SK-N-SH treated with all-trans-retinoic acid at 6 μM for 48 hours (cell line): ENCODE data around the gene TDRD12.

Experiments used
- ATAC-seq: fragments of 200-7000 bp; cut with Tn5 transposase; 3 replicates; pipeline ENCODE4 v1.9.1; 2020; ENCODE audit warnings: mild to moderate bottlenecking, moderate library complexity
- ARNTL ChIP-seq: fragments of 450-650 bp; formaldehyde crosslinking; IDR thresholded peaks from 2 replicates; pipeline ENCODE4 v1.5.0; 2020; ENCODE audit warnings: low read depth, mild to moderate bottlenecking, moderate library complexity, borderline replicate concordance
- ESRRG ChIP-seq: fragments of 250-450 bp; sonication (Bioruptor Pico); IDR thresholded peaks from 2 replicates; pipeline ENCODE4 v1.6.1; 2021; ENCODE audit warnings: mild to moderate bottlenecking
- GLIS3 ChIP-seq: fragments of 250-450 bp; sonication (Bioruptor Pico); IDR thresholded peaks from 2 replicates; pipeline ENCODE4 v1.5.0; 2020; ENCODE audit warnings: mild to moderate bottlenecking, moderate library complexity
- ISL1 ChIP-seq: fragments of 250-450 bp; sonication (Bioruptor Pico); IDR thresholded peaks from 2 replicates; pipeline ENCODE4 v2.1.2; 2022; ENCODE audit warnings: mild to moderate bottlenecking, moderate library complexity
- OSR1 ChIP-seq: fragments of 250-450 bp; sonication (Bioruptor Pico); IDR thresholded peaks from 2 replicates; pipeline ENCODE4 v1.8.0; 2022; ENCODE audit warnings: moderate library complexity, mild to moderate bottlenecking, inconsistent platforms
- PPARA ChIP-seq: fragments of 250-450 bp; sonication (Bioruptor Pico); IDR thresholded peaks from 2 replicates; pipeline ENCODE4 v1.5.0; 2020; ENCODE audit warnings: mild to moderate bottlenecking, borderline replicate concordance
- RARB ChIP-seq: fragments of 250-450 bp; sonication (Bioruptor Pico); IDR thresholded peaks from 2 replicates; pipeline ENCODE4 v1.8.0; 2021; ENCODE audit warnings: mild to moderate bottlenecking, moderate library complexity
- SNAI2 ChIP-seq: fragments of 250-450 bp; sonication (Bioruptor Pico); IDR thresholded peaks from 2 replicates; pipeline ENCODE4 v1.5.0; 2020; ENCODE audit warnings: mild to moderate bottlenecking, moderate library complexity
- TOX ChIP-seq: fragments of 250-450 bp; sonication (Bioruptor Pico); IDR thresholded peaks from 2 replicates; pipeline ENCODE4 v1.8.0; 2021; ENCODE audit warnings: mild to moderate bottlenecking, moderate library complexity, borderline replicate concordance
- ZC3H10 ChIP-seq: fragments of 250-450 bp; sonication (Bioruptor Pico); IDR thresholded peaks from 2 replicates; pipeline ENCODE4 v1.5.1; 2021; ENCODE audit warnings: mild to moderate bottlenecking, moderate library complexity
- ZFP30 ChIP-seq: fragments of 450-650 bp; formaldehyde crosslinking; IDR thresholded peaks from 2 replicates; pipeline ENCODE4 v1.5.0; 2022; ENCODE audit warnings: mild to moderate bottlenecking, moderate library complexity
- ZNF565 ChIP-seq: fragments of 450-650 bp; formaldehyde crosslinking; conservative IDR thresholded peaks from 2 replicates; pipeline ENCODE4 v1.5.0; 2020; ENCODE audit warnings: low read depth, mild to moderate bottlenecking, moderate library complexity
- ZNF70 ChIP-seq: fragments of 450-650 bp; formaldehyde crosslinking; IDR thresholded peaks from 2 replicates; pipeline ENCODE4 v1.5.0; 2020; ENCODE audit warnings: mild to moderate bottlenecking, moderate library complexity
- ZNF8 ChIP-seq: fragments of 450-650 bp; formaldehyde crosslinking; IDR thresholded peaks from 2 replicates; pipeline ENCODE4 v1.5.0; 2020; ENCODE audit warnings: mild to moderate bottlenecking, moderate library complexity
- TF ChIP-seq, protein P1 (sequence below): fragments of 250-450 bp; sonication (Bioruptor Pico); IDR thresholded peaks from 2 replicates; pipeline ENCODE4 v1.5.0; 2020; ENCODE audit warnings: mild to moderate bottlenecking, moderate library complexity
- TF ChIP-seq, protein P2 (sequence below): fragments of 250-450 bp; sonication (Bioruptor Pico); IDR thresholded peaks from 2 replicates; pipeline ENCODE4 v1.5.1; 2021; ENCODE audit warnings: mild to moderate bottlenecking, moderate library complexity
- TF ChIP-seq, protein P3 (sequence below): fragments of 250-450 bp; sonication (Bioruptor Pico); IDR thresholded peaks from 2 replicates; pipeline ENCODE4 v1.8.0; 2021; ENCODE audit warnings: low read depth, mild to moderate bottlenecking, moderate library complexity, borderline replicate concordance
- TF ChIP-seq, protein P4 (sequence below): fragments of 250-450 bp; sonication (Bioruptor Pico); IDR thresholded peaks from 2 replicates; pipeline ENCODE4 v1.5.1; 2020; ENCODE audit warnings: low read depth, mild to moderate bottlenecking, moderate library complexity
- TF ChIP-seq, protein P5 (sequence below): fragments of 250-450 bp; sonication (Bioruptor Pico); IDR thresholded peaks from 2 replicates; pipeline ENCODE4 v1.8.0; 2020; ENCODE audit warnings: mild to moderate bottlenecking, moderate library complexity, borderline replicate concordance

The TDRD12 gene

DNA sequence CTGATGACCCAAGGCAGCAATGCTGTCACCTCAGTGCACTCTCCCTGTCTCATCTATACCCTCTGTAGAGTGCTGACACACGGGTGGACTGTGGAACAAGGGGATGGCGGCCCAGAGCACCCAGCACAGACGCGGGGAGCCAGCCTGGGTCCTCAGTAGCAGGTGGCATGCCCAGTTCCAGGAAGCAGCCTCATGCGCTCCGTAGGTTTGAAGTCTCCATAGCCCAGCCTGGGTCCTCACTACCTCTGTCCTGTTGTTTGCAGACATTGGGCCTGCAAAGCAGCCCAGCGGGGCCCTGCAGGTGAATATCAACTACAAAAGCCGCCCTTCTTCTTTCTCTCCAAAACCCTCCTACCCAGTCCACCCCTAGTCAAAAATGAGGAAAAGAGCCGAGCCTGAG lies 155.0 kb downstream of the TDRD12 start:
- ATAC-seq = no peak
- TF ChIP-seq, protein P1, sequence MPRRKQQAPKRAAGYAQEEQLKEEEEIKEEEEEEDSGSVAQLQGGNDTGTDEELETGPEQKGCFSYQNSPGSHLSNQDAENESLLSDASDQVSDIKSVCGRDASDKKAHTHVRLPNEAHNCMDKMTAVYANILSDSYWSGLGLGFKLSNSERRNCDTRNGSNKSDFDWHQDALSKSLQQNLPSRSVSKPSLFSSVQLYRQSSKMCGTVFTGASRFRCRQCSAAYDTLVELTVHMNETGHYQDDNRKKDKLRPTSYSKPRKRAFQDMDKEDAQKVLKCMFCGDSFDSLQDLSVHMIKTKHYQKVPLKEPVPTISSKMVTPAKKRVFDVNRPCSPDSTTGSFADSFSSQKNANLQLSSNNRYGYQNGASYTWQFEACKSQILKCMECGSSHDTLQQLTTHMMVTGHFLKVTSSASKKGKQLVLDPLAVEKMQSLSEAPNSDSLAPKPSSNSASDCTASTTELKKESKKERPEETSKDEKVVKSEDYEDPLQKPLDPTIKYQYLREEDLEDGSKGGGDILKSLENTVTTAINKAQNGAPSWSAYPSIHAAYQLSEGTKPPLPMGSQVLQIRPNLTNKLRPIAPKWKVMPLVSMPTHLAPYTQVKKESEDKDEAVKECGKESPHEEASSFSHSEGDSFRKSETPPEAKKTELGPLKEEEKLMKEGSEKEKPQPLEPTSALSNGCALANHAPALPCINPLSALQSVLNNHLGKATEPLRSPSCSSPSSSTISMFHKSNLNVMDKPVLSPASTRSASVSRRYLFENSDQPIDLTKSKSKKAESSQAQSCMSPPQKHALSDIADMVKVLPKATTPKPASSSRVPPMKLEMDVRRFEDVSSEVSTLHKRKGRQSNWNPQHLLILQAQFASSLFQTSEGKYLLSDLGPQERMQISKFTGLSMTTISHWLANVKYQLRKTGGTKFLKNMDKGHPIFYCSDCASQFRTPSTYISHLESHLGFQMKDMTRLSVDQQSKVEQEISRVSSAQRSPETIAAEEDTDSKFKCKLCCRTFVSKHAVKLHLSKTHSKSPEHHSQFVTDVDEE = no peak
- TF ChIP-seq, protein P2, sequence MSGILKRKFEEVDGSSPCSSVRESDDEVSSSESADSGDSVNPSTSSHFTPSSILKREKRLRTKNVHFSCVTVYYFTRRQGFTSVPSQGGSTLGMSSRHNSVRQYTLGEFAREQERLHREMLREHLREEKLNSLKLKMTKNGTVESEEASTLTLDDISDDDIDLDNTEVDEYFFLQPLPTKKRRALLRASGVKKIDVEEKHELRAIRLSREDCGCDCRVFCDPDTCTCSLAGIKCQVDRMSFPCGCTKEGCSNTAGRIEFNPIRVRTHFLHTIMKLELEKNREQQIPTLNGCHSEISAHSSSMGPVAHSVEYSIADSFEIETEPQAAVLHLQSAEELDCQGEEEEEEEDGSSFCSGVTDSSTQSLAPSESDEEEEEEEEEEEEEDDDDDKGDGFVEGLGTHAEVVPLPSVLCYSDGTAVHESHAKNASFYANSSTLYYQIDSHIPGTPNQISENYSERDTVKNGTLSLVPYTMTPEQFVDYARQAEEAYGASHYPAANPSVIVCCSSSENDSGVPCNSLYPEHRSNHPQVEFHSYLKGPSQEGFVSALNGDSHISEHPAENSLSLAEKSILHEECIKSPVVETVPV (CRISPR knock-in tag) = no peak
- TF ChIP-seq ZNF70 (CRISPR knock-in tag) (no peak), ZFP30 (no peak), OSR1 (CRISPR knock-in tag) (no peak)
- TF ChIP-seq, protein P3, sequence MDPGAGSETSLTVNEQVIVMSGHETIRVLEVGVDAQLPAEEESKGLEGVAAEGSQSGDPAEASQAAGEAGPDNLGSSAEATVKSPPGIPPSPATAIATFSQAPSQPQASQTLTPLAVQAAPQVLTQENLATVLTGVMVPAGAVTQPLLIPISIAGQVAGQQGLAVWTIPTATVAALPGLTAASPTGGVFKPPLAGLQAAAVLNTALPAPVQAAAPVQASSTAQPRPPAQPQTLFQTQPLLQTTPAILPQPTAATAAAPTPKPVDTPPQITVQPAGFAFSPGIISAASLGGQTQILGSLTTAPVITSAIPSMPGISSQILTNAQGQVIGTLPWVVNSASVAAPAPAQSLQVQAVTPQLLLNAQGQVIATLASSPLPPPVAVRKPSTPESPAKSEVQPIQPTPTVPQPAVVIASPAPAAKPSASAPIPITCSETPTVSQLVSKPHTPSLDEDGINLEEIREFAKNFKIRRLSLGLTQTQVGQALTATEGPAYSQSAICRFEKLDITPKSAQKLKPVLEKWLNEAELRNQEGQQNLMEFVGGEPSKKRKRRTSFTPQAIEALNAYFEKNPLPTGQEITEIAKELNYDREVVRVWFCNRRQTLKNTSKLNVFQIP = no peak

DNA sequence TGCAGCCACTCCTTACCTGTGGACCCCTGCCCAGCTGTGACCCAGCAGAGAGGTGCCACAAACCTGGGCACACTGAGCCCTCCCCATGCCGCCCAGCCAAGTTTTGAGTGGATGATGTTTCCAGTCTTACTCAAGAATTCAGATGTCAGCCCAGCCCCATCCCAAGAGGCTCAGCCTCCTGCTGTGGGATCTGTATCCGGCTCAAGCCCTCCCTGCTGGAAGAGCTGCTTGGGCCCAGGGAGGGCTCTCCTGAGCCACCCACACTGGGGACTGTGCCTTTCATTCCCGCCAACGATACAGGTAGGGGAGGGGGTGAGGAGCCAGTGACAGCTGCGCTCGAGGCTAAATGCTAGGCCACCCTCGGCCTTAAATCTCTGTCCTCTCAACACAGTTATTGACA lies 155.9 kb downstream of the TDRD12 start:
- ATAC-seq = no peak

More for the DNA sequence above, 155.9 kb downstream of the TDRD12 start:
- TF ChIP-seq, protein P4, sequence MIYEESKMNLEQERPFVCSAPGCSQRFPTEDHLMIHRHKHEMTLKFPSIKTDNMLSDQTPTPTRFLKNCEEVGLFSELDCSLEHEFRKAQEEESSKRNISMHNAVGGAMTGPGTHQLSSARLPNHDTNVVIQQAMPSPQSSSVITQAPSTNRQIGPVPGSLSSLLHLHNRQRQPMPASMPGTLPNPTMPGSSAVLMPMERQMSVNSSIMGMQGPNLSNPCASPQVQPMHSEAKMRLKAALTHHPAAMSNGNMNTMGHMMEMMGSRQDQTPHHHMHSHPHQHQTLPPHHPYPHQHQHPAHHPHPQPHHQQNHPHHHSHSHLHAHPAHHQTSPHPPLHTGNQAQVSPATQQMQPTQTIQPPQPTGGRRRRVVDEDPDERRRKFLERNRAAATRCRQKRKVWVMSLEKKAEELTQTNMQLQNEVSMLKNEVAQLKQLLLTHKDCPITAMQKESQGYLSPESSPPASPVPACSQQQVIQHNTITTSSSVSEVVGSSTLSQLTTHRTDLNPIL (CRISPR knock-in tag) = no peak
- TF ChIP-seq, protein P1 = no peak
- TF ChIP-seq ZNF565 (CRISPR knock-in tag) (no peak), ESRRG (no peak), PPARA (CRISPR knock-in tag) (no peak), GLIS3 (CRISPR knock-in tag) (no peak), ZNF8 (CRISPR knock-in tag) (no peak), ISL1 (CRISPR knock-in tag) (no peak), ARNTL (CRISPR knock-in tag) (no peak), ZFP30 (no peak), TOX (CRISPR knock-in tag) (no peak), ZC3H10 (no peak), OSR1 (CRISPR knock-in tag) (no peak), SNAI2 (no peak), RARB (CRISPR knock-in tag) (no peak)
- TF ChIP-seq, protein P3 = no peak
- TF ChIP-seq, protein P5, sequence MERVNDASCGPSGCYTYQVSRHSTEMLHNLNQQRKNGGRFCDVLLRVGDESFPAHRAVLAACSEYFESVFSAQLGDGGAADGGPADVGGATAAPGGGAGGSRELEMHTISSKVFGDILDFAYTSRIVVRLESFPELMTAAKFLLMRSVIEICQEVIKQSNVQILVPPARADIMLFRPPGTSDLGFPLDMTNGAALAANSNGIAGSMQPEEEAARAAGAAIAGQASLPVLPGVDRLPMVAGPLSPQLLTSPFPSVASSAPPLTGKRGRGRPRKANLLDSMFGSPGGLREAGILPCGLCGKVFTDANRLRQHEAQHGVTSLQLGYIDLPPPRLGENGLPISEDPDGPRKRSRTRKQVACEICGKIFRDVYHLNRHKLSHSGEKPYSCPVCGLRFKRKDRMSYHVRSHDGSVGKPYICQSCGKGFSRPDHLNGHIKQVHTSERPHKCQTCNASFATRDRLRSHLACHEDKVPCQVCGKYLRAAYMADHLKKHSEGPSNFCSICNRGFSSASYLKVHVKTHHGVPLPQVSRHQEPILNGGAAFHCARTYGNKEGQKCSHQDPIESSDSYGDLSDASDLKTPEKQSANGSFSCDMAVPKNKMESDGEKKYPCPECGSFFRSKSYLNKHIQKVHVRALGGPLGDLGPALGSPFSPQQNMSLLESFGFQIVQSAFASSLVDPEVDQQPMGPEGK (CRISPR knock-in tag) = no peak
- TF ChIP-seq, protein P2 (CRISPR knock-in tag) = no peak
